OCI-LY1 (cell line): Measurements from ENCODE around the gene HAPSTR1.

ENCODE experiments used
- CTCF ChIP-seq: fragments of 200-600 bp; sonication (generic), shearing (Covaris generic); IDR thresholded peaks from 2 replicates; pipeline ENCODE4 v1.5.1; 2017; ENCODE audit warnings: mild to moderate bottlenecking, antibody characterized with exemption, low read length, moderate library complexity, mixed read lengths
- EZH2 ChIP-seq: fragments of 200-600 bp; sonication (generic), shearing (Covaris generic); IDR thresholded peaks from 2 replicates; pipeline ENCODE4 v1.8.0; 2017; ENCODE audit warnings: borderline replicate concordance, mixed run types, mild to moderate bottlenecking, antibody characterized with exemption, low read length, moderate library complexity, mixed read lengths

- TF ChIP-seq CTCF (no peak), EZH2 (no peak)
Measured at GRCh38 chr16:9094011-9094846, 2.8 kb downstream of the HAPSTR1 start.
